ENCODE results near the gene TRHDE.

GRCh38 chr12:72369423-72369959 lies 97.3 kb downstream of the TRHDE start:
- TF ChIP-seq CTCF (IDR thresholded peaks at IDR 0.05; ENCODE audit: low read length) (no peak), EZH2 (IDR thresholded peaks at IDR 0.05; ENCODE audit: borderline replicate concordance, low read length) (no peak)

Data from OCI-LY1 (cell line).